Stimulated activated effector memory CD8-positive, alpha-beta T cell treated with anti-CD3 and anti-CD28 coated beads, Interleukin-12 subunit alpha, Interleukin-12 subunit beta, amount 100 ng/mL, for 72 hours (primary cell): ENCODE measurements around the gene EDARADD.

Experiments used
- ATAC-seq: fragments of 150-1000 bp; cut with Tn5 transposase; 2 replicates; pipeline ENCODE4 v1.10.0; 2021
- DNase-seq, 2 donors: peaks; one replicate each; pipeline ENCODE4 v3.0.0; 2021 to 2022; ENCODE audit warnings: low spot score in 2 of 2
- H3K27ac Mint-ChIP-seq: one replicate; pipeline ENCODE4 v1.8.0; 2022; ENCODE audit warnings: mild to moderate bottlenecking, mixed read lengths
- H3K36me3 Mint-ChIP-seq: one replicate; pipeline ENCODE4 v1.8.0; 2022; ENCODE audit warnings: mild to moderate bottlenecking, mixed read lengths
- H3K4me1 Mint-ChIP-seq: one replicate; pipeline ENCODE4 v1.8.0; 2022; ENCODE audit warnings: mixed read lengths
- H3K4me3 Mint-ChIP-seq: one replicate; pipeline ENCODE4 v1.8.0; 2022; ENCODE audit warnings: mild to moderate bottlenecking, mixed read lengths
- H3K9me3 Mint-ChIP-seq: one replicate; pipeline ENCODE4 v1.8.0; 2022; ENCODE audit warnings: mixed read lengths

The EDARADD gene

GRCh38 chr1:236401698-236402097 lies 7.6 kb downstream of the EDARADD start:
- Mint-ChIP-seq H3K4me1 (peaks cover 50% of the 10 kb centered on the region), H3K4me3 (no peak overlapping the region), H3K36me3 (peaks cover 6% of the 10 kb centered on the region), H3K9me3 (no peaks in the 10 kb centered on the region), H3K27ac (no peak overlapping the region)
- DNase-seq (no peak), ATAC-seq (no peak)

- H3K9me3 Mint-ChIP-seq = no peaks in the 10 kb centered on the region
- no peak overlapping the region for H3K4me3 Mint-ChIP-seq
- DNase-seq (no peak), ATAC-seq (no peak)
- H3K27ac Mint-ChIP-seq = no peak overlapping the region
- peaks cover 8% of the 10 kb centered on the region for H3K36me3 Mint-ChIP-seq
- H3K4me1 Mint-ChIP-seq = peaks cover 38% of the 10 kb centered on the region
These were observed 10.0 kb downstream of the EDARADD start for GRCh38 chr1:236403905-236404696.

- Mint-ChIP-seq H3K9me3 (no peaks in the 10 kb centered on the region), H3K36me3 (peaks cover 19% of the 10 kb centered on the region), H3K4me1 (peaks cover 20% of the 10 kb centered on the region), H3K27ac (no peak overlapping the region), H3K4me3 (no peak overlapping the region)
- ATAC-seq (no peak), DNase-seq (peak in 1 of 2 donors; percentile 26)
These were observed 13.0 kb downstream of the EDARADD start for GRCh38 chr1:236407059-236407458.

- DNase-seq (no peak), ATAC-seq (no peak)
- Mint-ChIP-seq H3K36me3 (peaks cover 52% of the 10 kb centered on the region), H3K4me1 (peaks cover 11% of the 10 kb centered on the region), H3K4me3 (no peak overlapping the region), H3K9me3 (no peaks in the 10 kb centered on the region), H3K27ac (no peak overlapping the region)
These were observed 19.6 kb downstream of the EDARADD start for GRCh38 chr1:236413688-236414087.

- peak; percentile 86 for ATAC-seq
- peak in 1 of 2 donors; percentile 62 for DNase-seq
These were observed 22.1 kb downstream of the EDARADD start for GRCh38 chr1:236416165-236416564.

GRCh38 chr1:236417336-236417735 lies 23.2 kb downstream of the EDARADD start:
- H3K27ac Mint-ChIP-seq = peak overlapping the region; percentile 97
- H3K9me3 Mint-ChIP-seq = no peaks in the 10 kb centered on the region
- no peak overlapping the region for H3K4me3 Mint-ChIP-seq
- DNase-seq (no peak), ATAC-seq (no peak)
- H3K36me3 Mint-ChIP-seq = peaks cover 60% of the 10 kb centered on the region
- peaks cover 23% of the 10 kb centered on the region for H3K4me1 Mint-ChIP-seq

More at GRCh38 chr1:236416165-236416564, 22.1 kb downstream of the EDARADD start:
- Mint-ChIP-seq H3K27ac (peak overlapping the region; percentile 97), H3K4me3 (peak overlapping the region; percentile 70), H3K4me1 (peaks cover 21% of the 10 kb centered on the region), H3K9me3 (no peaks in the 10 kb centered on the region), H3K36me3 (peaks cover 60% of the 10 kb centered on the region)

GRCh38 chr1:236419502-236419901 lies 25.4 kb downstream of the EDARADD start:
- Mint-ChIP-seq H3K27ac (no peak overlapping the region), H3K36me3 (peaks cover 46% of the 10 kb centered on the region), H3K4me3 (no peak overlapping the region), H3K9me3 (no peaks in the 10 kb centered on the region), H3K4me1 (peaks cover 26% of the 10 kb centered on the region)
- DNase-seq (no peak), ATAC-seq (no peak)

GRCh38 chr1:236421022-236421421 lies 26.9 kb downstream of the EDARADD start:
- Mint-ChIP-seq H3K4me3 (no peak overlapping the region), H3K4me1 (peaks cover 32% of the 10 kb centered on the region), H3K9me3 (no peaks in the 10 kb centered on the region), H3K36me3 (peaks cover 44% of the 10 kb centered on the region), H3K27ac (peak overlapping the region; percentile 81)
- ATAC-seq (peak; percentile 80), DNase-seq (no peak)

- DNase-seq (no peak), ATAC-seq (no peak)
- peaks cover 27% of the 10 kb centered on the region for H3K4me1 Mint-ChIP-seq
- no peaks in the 10 kb centered on the region for H3K9me3 Mint-ChIP-seq
- peak overlapping the region; percentile 81 for H3K27ac Mint-ChIP-seq
- H3K36me3 Mint-ChIP-seq = peaks cover 44% of the 10 kb centered on the region
- no peak overlapping the region for H3K4me3 Mint-ChIP-seq
These were observed 27.9 kb downstream of the EDARADD start for GRCh38 chr1:236421850-236422516.

- H3K36me3 Mint-ChIP-seq = peaks cover 44% of the 10 kb centered on the region
- no peak overlapping the region for H3K4me3 Mint-ChIP-seq
- H3K9me3 Mint-ChIP-seq = no peaks in the 10 kb centered on the region
- no peak overlapping the region for H3K27ac Mint-ChIP-seq
- no peak for DNase-seq
- ATAC-seq = no peak
- peaks cover 27% of the 10 kb centered on the region for H3K4me1 Mint-ChIP-seq
These were observed 28.4 kb downstream of the EDARADD start for GRCh38 chr1:236422517-236422876.

GRCh38 chr1:236425031-236425663 lies 31.1 kb downstream of the EDARADD start:
- Mint-ChIP-seq H3K27ac (peak overlapping the region; percentile 38), H3K36me3 (peaks cover 44% of the 10 kb centered on the region), H3K4me3 (no peak overlapping the region), H3K9me3 (no peaks in the 10 kb centered on the region), H3K4me1 (peaks cover 27% of the 10 kb centered on the region)
- peak; percentile 8 to 65 for DNase-seq
- peak; percentile 85 for ATAC-seq

GRCh38 chr1:236426215-236426614 lies 32.1 kb downstream of the EDARADD start:
- peaks cover 45% of the 10 kb centered on the region for H3K36me3 Mint-ChIP-seq
- peaks cover 16% of the 10 kb centered on the region for H3K4me1 Mint-ChIP-seq
- DNase-seq (no peak), ATAC-seq (no peak)
- H3K4me3 Mint-ChIP-seq = no peak overlapping the region
- peak overlapping the region; percentile 38 for H3K27ac Mint-ChIP-seq
- no peaks in the 10 kb centered on the region for H3K9me3 Mint-ChIP-seq

GRCh38 chr1:236429715-236430274 lies 35.7 kb downstream of the EDARADD start:
- ATAC-seq (no peak), DNase-seq (no peak)
- Mint-ChIP-seq H3K9me3 (no peaks in the 10 kb centered on the region), H3K4me1 (peaks cover 9% of the 10 kb centered on the region), H3K27ac (no peak overlapping the region), H3K4me3 (no peak overlapping the region), H3K36me3 (peaks cover 54% of the 10 kb centered on the region)

GRCh38 chr1:236433819-236434315 lies 39.8 kb downstream of the EDARADD start:
- Mint-ChIP-seq H3K4me3 (no peak overlapping the region), H3K27ac (no peak overlapping the region), H3K4me1 (no peaks in the 10 kb centered on the region), H3K9me3 (no peaks in the 10 kb centered on the region), H3K36me3 (peaks cover 53% of the 10 kb centered on the region)
- DNase-seq (no peak), ATAC-seq (no peak)

- DNase-seq (no peak), ATAC-seq (no peak)
- H3K36me3 Mint-ChIP-seq = peaks cover 22% of the 10 kb centered on the region
These were observed 44.5 kb downstream of the EDARADD start for GRCh38 chr1:236438614-236439013.

More at GRCh38 chr1:236438614-236439013, 44.5 kb downstream of the EDARADD start:
- Mint-ChIP-seq H3K4me3 (no peak overlapping the region), H3K4me1 (no peaks in the 10 kb centered on the region), H3K9me3 (no peaks in the 10 kb centered on the region), H3K27ac (no peak overlapping the region)
